Tibial artery (tissue), 4 donors: Measurements from ENCODE around the gene CCDC97.

ENCODE experiments used
- DNase-seq, 2 donors: peaks; one replicate each; pipeline ENCODE4 v3.0.0-alpha.2; 2019
- H3K27ac ChIP-seq, 2 donors: fragments of 200-600 bp; sonication (generic) in 1 of 2; 1 replicate in 1 of 2; 2 replicates in 1 of 2; pipeline ENCODE4 v1.5.1; 2018 to 2019; ENCODE audit warnings: mild to moderate bottlenecking in 1 of 2
- H3K27me3 ChIP-seq, 2 donors: fragments of 200-600 bp; sonication (generic) in 1 of 2; one replicate each; pipeline versions ENCODE4 v1.5.1 to v1.6.0; 2016 to 2019
- H3K36me3 ChIP-seq, 3 donors: fragments of 200-600 bp; sonication (generic) in 2 of 3; one replicate each; pipeline ENCODE4 v1.5.1; 2016 to 2019; ENCODE audit warnings: mild to moderate bottlenecking in 2 of 3
- H3K4me1 ChIP-seq, 4 donors: fragments of 200-600 bp; sonication (generic) in 2 of 4; 1 replicate in 3 of 4; 2 replicates in 1 of 4; pipeline ENCODE4 v1.5.1; 2016 to 2019
- H3K4me3 ChIP-seq, 2 donors: fragments of 200-600 bp; sonication (generic) in 1 of 2; 1 replicate in 1 of 2; 2 replicates in 1 of 2; pipeline ENCODE4 v1.5.1; 2018 to 2019; ENCODE audit warnings: mild to moderate bottlenecking in 2 of 2
- H3K9me3 ChIP-seq, 3 donors: fragments of 200-600 bp; sonication (generic) in 1 of 3; one replicate each; pipeline ENCODE4 v1.5.1; 2016 to 2019
- intact Hi-C: fragments of 100-400 bp; cut with DNase I; formaldehyde crosslinking; loops from one replicate; pipeline ENCODE4 v1.15.0; 2023; ENCODE audit warnings: low total_unique reads
- TF ChIP-seq, protein P1 (sequence below), 2 experiments: fragments of 200-600 bp in 1 of 2; fragments of 450-650 bp in 1 of 2; IDR thresholded peaks; one replicate each; pipeline ENCODE4 v1.5.1; 2017 to 2019; ENCODE audit warnings: antibody characterized with exemption in 2 of 2, mild to moderate bottlenecking in 1 of 2, moderate library complexity in 1 of 2

Gene CCDC97

DNA sequence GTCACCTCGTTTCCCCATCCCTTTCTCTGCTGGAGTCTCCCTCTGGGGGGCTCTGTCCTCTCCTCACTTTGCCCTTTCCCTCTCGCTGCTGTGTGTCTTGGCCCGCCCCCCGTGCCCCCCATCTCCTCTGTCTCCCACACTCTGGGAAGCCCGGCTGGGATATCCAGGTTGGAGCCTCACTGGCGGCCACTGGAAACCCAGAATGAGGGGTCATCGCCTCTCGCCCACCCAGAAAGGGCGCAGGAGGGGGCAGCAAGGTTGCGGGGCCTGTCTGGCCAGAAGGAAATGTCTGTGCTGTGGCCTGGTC lies 15.6 kb downstream of the CCDC97 start:
- intact Hi-C loops = no loop called here
- Histone ChIP-seq H3K9me3 (no peaks in the 10 kb centered on the region), H3K4me1 (peaks cover 0 to 75% (median 65%) of the 10 kb centered on the region in 4 donors), H3K27ac (peak overlapping the region; percentile 89 to 93), H3K27me3 (no peaks in the 10 kb centered on the region), H3K4me3 (peak overlapping the region; percentile 41 to 53), H3K36me3 (peaks cover 0 to 47% (median 11%) of the 10 kb centered on the region in 3 donors)
- TF ChIP-seq, protein P1, sequence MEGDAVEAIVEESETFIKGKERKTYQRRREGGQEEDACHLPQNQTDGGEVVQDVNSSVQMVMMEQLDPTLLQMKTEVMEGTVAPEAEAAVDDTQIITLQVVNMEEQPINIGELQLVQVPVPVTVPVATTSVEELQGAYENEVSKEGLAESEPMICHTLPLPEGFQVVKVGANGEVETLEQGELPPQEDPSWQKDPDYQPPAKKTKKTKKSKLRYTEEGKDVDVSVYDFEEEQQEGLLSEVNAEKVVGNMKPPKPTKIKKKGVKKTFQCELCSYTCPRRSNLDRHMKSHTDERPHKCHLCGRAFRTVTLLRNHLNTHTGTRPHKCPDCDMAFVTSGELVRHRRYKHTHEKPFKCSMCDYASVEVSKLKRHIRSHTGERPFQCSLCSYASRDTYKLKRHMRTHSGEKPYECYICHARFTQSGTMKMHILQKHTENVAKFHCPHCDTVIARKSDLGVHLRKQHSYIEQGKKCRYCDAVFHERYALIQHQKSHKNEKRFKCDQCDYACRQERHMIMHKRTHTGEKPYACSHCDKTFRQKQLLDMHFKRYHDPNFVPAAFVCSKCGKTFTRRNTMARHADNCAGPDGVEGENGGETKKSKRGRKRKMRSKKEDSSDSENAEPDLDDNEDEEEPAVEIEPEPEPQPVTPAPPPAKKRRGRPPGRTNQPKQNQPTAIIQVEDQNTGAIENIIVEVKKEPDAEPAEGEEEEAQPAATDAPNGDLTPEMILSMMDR (IDR thresholded peaks at IDR 0.05) = no peak
- no peak for DNase-seq

DNA sequence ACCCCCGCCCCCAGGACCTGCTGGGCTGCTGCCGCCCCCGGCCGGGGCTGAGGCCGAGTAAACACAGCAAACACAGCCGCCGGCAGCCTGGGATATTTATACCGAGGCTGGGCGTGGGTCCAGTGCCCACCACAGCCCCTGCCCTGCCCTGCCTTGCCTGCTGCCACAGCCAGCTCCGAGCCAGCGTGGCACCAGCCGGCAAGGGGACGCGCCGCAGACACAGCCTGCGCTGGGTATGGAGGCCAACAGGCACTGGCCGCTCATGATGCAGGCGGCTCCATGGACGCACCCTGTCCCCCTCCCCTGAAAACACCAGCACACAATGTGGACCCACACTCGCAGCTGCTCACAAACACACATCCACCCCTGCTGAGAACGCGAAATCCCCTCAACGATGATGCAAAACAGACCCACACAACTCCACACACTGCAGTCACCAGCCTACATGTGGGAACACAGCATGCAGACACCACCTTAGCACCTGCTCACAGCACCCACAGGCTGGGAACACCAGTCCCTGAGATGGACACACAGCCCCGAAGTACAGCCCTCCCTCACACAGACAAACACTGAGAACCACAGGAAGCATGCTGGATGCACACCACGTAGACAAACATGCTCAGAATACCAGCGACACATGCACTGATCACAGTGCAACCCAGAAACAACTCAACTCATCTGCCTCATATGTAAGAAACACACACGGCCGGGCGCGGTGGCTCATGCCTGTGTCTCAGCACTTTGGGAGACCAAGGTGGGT lies 16.2 kb downstream of the CCDC97 start:
- Histone ChIP-seq H3K4me1 (peaks cover 0 to 75% (median 65%) of the 10 kb centered on the region in 4 donors), H3K27ac (peak overlapping the region; percentile 89 to 93), H3K4me3 (peak overlapping the region; percentile 41 to 53), H3K36me3 (peaks cover 4 to 47% (median 11%) of the 10 kb centered on the region in 3 donors), H3K27me3 (no peaks in the 10 kb centered on the region), H3K9me3 (no peaks in the 10 kb centered on the region)
- TF ChIP-seq, protein P1 (IDR thresholded peaks at IDR 0.05) = no peak
- peak; percentile 31 to 80 for DNase-seq
- intact Hi-C loops = no loop called here

DNA sequence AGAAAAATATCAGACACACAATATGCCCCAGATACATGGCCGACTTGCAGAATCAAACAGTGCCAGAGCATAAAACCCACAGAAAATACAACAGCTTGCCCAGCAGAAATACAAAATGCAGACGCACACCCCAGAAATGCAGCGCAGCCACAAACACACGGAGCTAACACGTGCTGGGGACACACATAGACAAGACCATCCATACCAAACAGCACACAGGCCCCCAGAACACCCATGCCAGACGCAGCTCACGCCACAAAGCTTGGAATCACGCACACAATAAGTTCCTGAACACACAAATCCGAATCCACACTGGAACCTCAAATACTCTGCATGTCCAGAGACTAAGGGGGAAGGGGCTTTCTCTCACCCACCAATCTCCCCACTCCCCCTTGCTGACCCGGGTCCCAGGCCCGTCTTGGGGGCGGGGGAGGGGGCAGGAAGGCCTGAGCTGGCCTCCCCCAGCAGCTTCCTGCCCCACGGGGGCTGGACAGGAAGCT lies 17.2 kb downstream of the CCDC97 start:
- intact Hi-C loops = no loop called here
- Histone ChIP-seq H3K27ac (peak overlapping the region; percentile 89 to 93), H3K36me3 (peaks cover 13 to 50% (median 16%) of the 10 kb centered on the region in 3 donors), H3K9me3 (no peaks in the 10 kb centered on the region), H3K4me3 (peak overlapping the region; percentile 2 to 9), H3K27me3 (no peaks in the 10 kb centered on the region), H3K4me1 (peaks cover 0 to 67% (median 60%) of the 10 kb centered on the region in 4 donors)
- no peak for DNase-seq
- TF ChIP-seq, protein P1 (IDR thresholded peaks at IDR 0.05) = no peak

DNA sequence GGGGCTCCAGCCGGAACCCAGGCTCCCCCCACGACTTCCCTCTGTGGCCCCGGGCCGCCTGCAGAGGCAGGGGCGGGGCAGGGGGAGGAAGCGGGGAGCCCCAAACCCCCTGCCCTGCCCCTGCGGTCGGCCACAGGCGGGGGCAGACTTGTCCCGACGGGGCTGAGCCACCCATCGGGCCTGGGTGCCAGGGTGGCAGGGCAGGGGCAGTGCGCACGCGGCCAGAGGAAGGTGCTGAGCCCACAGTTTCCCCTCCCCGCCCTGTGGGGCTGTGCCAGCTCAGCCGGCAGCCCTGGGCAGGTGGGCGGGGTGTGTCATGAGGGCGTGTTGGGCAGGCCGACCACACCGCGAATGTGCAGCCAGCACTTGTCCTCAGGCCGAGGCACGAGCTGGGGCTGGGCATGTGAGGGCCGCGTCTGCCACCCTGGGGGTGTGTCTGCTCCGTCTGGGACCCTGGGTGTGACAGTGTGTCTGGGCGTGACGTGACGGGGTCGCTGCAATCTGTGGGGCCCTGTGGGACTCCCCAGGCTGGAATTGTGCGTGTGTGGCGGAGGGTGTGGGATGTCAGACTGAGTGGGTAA lies 17.7 kb downstream of the CCDC97 start:
- H3K4me3 ChIP-seq = peak overlapping the region; percentile 2 to 9

DNA sequence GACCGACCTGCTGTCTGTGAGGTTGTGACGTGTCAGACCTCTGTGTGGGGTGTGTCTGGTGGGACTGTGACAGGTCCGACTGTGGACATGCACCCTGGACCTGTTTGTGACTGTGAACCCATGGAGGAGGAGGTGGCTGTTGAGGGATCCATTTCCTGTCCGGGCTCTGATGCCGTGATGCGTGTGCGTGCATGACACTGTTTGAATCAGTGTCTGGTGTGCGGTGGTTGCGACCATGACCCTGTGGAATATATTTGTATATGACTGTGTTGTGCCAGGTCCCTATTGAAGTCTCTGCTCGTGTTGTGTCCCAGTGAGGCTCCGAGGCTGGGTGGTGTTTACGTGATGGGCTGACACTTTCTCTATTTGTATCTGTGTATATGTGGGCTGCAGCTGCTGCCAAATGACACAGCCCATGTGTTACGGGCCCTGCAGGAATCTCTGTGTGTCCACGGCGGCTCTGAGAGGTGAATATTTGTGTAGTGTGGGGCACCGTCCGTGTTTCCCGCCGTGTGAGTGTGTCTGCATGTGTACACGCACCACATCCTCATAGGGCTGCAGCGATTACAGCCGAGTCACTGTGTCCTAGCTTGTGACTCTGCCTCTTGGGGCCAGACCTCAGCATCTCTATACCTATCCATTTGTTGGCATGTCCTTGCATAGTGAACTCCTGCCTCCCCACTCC lies 18.3 kb downstream of the CCDC97 start:
- peak in 1 of 2 donors; percentile 34 for DNase-seq
- Histone ChIP-seq H3K9me3 (no peaks in the 10 kb centered on the region), H3K4me3 (no peak overlapping the region), H3K27ac (peak overlapping the region; percentile 89 to 93), H3K4me1 (peaks cover 0 to 55% (median 49%) of the 10 kb centered on the region in 4 donors), H3K36me3 (peaks cover 16 to 46% (median 16%) of the 10 kb centered on the region in 3 donors), H3K27me3 (no peaks in the 10 kb centered on the region)
- intact Hi-C loops = no loop called here
- TF ChIP-seq, protein P1 (IDR thresholded peaks at IDR 0.05) = no peak

More for the DNA sequence above, 17.7 kb downstream of the CCDC97 start:
- Histone ChIP-seq H3K27ac (peak overlapping the region; percentile 89 to 93), H3K4me1 (peaks cover 0 to 61% (median 55%) of the 10 kb centered on the region in 4 donors), H3K36me3 (peaks cover 16 to 49% (median 16%) of the 10 kb centered on the region in 3 donors), H3K27me3 (no peaks in the 10 kb centered on the region), H3K9me3 (no peaks in the 10 kb centered on the region)
- intact Hi-C loops = no loop called here
- DNase-seq = peak; percentile 73 to 87
- TF ChIP-seq, protein P1 (IDR thresholded peaks at IDR 0.05) = no peak
